Keratinocyte (primary cell): ENCODE measurements around the gene GAPVD1.

Source experiments
- EZH2 ChIP-seq: IDR thresholded peaks from one replicate; pipeline ENCODE4 v1.6.1; 2012; ENCODE audit warnings: inconsistent platforms, mild to moderate bottlenecking, low read length, moderate library complexity
- TF ChIP-seq, protein P1 (sequence below), 3 experiments: IDR thresholded peaks in 1 of 3; conservative IDR thresholded peaks in 1 of 3; optimal IDR thresholded peaks in 1 of 3; 2 replicates in 2 of 3; 3 replicates in 1 of 3; pipeline versions ENCODE3 to v1.5.1; 2011; ENCODE audit warnings: low read length in 3 of 3, mild to moderate bottlenecking in 3 of 3, moderate library complexity in 2 of 3, control low read depth in 1 of 3, inconsistent platforms in 1 of 3; ENCODE audit not compliant: insufficient read depth in 2 of 3; ENCODE audit errors: extremely low read depth in 1 of 3

DNA sequence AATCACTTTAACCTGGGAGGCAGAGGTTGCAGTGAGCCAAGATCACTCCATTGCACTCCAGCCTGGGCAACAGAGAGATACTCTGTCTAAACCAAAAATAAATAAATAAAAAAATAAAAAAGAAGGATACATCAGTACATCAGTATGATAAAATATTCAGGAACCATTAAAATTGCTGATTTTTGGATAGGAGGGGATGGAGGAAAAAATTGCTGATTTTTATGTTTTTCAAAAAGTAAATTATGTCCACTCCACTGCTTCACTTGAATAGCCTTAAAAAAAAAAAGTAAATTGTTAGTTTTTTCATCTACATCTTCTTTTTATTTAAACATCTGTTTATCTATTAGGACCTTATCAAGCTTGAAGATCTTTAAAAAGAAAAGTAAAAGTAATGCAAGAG is 7.4 kb upstream of the GAPVD1 start:
- no peak for TF ChIP-seq EZH2
- TF ChIP-seq, protein P1, sequence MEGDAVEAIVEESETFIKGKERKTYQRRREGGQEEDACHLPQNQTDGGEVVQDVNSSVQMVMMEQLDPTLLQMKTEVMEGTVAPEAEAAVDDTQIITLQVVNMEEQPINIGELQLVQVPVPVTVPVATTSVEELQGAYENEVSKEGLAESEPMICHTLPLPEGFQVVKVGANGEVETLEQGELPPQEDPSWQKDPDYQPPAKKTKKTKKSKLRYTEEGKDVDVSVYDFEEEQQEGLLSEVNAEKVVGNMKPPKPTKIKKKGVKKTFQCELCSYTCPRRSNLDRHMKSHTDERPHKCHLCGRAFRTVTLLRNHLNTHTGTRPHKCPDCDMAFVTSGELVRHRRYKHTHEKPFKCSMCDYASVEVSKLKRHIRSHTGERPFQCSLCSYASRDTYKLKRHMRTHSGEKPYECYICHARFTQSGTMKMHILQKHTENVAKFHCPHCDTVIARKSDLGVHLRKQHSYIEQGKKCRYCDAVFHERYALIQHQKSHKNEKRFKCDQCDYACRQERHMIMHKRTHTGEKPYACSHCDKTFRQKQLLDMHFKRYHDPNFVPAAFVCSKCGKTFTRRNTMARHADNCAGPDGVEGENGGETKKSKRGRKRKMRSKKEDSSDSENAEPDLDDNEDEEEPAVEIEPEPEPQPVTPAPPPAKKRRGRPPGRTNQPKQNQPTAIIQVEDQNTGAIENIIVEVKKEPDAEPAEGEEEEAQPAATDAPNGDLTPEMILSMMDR (optimal IDR thresholded peaks at IDR 0.05 in 1 of 3, IDR thresholded peaks at IDR 0.05 in 1 of 3, conservative IDR thresholded peaks at IDR 0.05 in 1 of 3; ENCODE audit: extremely low read depth in 1 of 3, insufficient read depth in 2 of 3, low read length in 3 of 3), result no peak
